HUES6 (cell line): ENCODE data around the gene MICB.
"Not testable (repeated sequence)": the region's sequence is repeated elsewhere in the genome, so short reads cannot be mapped to it uniquely, and the experiment has no call there.

Experiments
- H3K27ac ChIP-seq: 2 replicates; pipeline ENCODE4 v1.7.0; 2013; ENCODE audit warnings: low read depth, mild to moderate bottlenecking, low read length, inconsistent platforms
- H3K27me3 ChIP-seq: 2 replicates; pipeline ENCODE4 v1.6.1; 2013; ENCODE audit warnings: low read length; ENCODE audit not compliant: control insufficient read depth, insufficient read depth
- H3K36me3 ChIP-seq: 2 replicates; pipeline ENCODE4 v1.6.1; 2013; ENCODE audit warnings: low read length; ENCODE audit not compliant: control insufficient read depth, insufficient read depth
- H3K4me1 ChIP-seq: 2 replicates; pipeline ENCODE4 v1.6.1; 2013; ENCODE audit warnings: low read length; ENCODE audit not compliant: control insufficient read depth, insufficient read depth
- H3K4me3 ChIP-seq: 2 replicates; pipeline ENCODE4 v1.5.1; 2013; ENCODE audit warnings: low read depth, low read length
- H3K9ac ChIP-seq: one replicate; pipeline ENCODE4 v1.6.1; 2013; ENCODE audit warnings: mild to moderate bottlenecking, low read length
- H3K9me3 ChIP-seq: 2 replicates; pipeline ENCODE4 v1.6.1; 2013; ENCODE audit warnings: low read depth, low read length; ENCODE audit not compliant: control insufficient read depth, insufficient read depth

MICB gene

DNA sequence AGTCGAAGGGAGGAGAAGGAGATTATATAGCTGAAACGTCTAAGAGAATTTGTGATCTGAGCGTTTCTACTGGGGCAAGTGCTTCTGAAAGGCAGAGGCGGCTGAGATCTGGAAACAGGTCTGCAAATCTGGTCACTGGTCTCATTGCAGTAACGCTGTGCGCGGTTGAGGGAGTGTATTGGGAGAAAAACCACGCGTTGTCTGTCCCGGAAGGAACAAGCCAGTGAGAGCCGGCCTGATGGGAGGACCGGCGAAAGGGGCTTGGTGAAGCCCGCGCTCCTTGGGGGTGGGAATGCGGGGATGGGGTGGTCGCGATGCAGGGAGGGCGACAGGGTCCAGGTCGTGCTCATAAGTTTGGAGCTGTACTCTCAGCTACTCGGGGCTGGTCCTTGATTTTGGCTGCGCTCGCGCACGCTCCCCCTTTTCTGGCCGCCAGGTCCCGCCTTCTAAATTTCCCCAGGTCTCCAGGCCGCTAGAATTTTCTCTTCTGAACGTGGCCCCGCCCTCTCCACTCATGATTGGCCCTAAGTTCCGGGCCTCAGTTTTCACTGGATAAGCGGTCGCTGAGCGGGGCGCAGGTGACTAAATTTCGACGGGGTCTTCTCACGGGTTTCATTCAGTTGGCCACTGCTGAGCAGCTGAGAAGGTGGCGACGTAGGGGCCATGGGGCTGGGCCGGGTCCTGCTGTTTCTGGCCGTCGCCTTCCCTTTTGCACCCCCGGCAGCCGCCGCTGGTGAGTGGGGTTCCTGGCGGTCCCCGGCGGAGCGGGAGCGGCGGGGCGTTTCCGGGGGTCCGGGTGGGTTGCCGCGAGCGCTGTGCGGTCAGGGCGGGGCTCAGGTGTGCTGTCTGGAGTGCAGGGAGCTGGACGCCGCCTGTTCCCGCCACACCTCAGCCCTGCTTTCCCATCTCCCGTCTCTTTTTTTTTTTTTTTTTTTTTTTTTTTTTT, at the start of gene MICB:
MICB (plus strand) TSS at position 615 of the 946 bp plus-strand sequence; CDS start at position 664, 49 bp downstream.
- H3K9ac ChIP-seq: peak within 1 kb of the TSS; percentile 50
- H3K4me1 ChIP-seq: peaks cover 16% of the 10 kb centered on the region
- H3K27ac ChIP-seq: no peak within 1 kb of the TSS
- H3K36me3 ChIP-seq: no peaks in the 10 kb centered on the region
- H3K4me3 ChIP-seq: peak within 1 kb of the TSS; percentile 74
- no peaks in the 10 kb centered on the region for H3K9me3 ChIP-seq
- H3K27me3 ChIP-seq: peaks cover 43% of the 10 kb centered on the region

DNA sequence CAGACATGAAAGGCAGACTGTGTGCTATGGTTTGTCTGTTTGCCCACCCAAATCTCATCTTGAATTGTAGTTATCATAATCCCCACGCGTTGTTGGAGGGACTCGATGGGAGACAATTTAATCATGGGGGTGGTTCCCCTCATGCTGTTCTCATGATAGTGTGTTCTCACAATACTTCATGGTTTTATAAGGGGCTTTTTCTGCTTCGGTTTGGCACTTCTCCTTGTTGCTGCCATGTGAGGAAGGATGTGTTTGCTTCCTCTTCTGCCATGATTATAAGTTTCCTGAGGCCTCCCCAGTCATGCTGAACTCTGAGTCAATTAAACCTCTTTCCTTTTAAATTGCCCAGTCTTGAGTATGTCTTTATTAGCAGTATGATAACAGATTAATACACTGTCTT, 47.2 kb upstream of the MICB start:
- peaks cover 7% of the 10 kb centered on the region; the same call in 1 of the 2 replicates for H3K27me3 ChIP-seq

DNA sequence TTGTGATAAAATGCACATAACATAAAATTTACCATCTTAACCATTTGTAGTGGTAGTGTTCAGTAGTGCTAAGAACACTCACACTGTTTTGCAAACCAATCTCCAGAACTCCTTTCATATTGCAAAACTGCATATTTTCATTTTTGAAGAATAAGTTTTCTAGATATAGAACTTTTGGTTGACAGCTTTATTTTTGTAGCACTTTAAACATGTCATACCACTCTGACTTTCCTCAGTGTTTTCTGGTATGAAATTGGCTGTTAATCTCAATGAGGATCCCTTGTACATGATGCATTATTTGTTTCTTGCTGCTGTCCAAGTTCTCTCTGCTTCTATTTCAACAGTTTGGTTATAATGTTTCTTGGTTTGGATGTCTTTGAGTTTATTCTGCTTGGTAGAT, 45.1 kb upstream of the MICB start:
- Histone ChIP-seq H3K9ac (no peak overlapping the region), H3K36me3 (no peaks in the 10 kb centered on the region), H3K9me3 (no peaks in the 10 kb centered on the region), H3K4me3 (no peak overlapping the region), H3K27me3 (peaks cover 7% of the 10 kb centered on the region; the same call in 1 of the 2 replicates), H3K27ac (no peak overlapping the region), H3K4me1 (no peaks in the 10 kb centered on the region)

More for the DNA sequence above, 47.2 kb upstream of the MICB start:
- Histone ChIP-seq H3K4me3 (no peak overlapping the region), H3K27ac (no peak overlapping the region), H3K9me3 (no peaks in the 10 kb centered on the region), H3K9ac (no peak overlapping the region), H3K36me3 (no peaks in the 10 kb centered on the region), H3K4me1 (no peaks in the 10 kb centered on the region)

DNA sequence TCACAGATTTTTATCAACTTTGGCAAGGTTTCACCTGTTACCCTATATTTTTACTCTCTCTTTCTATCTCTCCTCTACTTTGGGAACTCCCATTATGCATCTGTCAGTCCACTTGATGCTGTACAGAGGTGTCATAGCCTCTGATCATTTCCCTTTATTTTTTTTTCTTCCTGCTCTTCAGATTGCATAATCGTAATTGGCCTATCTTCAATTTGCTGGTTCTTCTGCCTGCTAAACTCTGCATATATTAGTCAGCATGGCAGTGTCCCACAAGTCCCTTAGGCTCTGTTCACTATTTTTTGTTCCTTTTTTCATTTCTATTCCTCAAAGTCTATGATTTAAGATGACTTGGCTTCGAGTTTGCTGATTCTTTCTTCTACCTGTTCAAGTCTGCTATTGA, 44.7 kb upstream of the MICB start:
- no peaks in the 10 kb centered on the region for H3K36me3 ChIP-seq
- H3K27me3 ChIP-seq: peaks cover 7% of the 10 kb centered on the region; the same call in 1 of the 2 replicates
- H3K9me3 ChIP-seq: no peaks in the 10 kb centered on the region
- H3K27ac ChIP-seq: no peak overlapping the region
- H3K4me1 ChIP-seq: no peaks in the 10 kb centered on the region
- H3K9ac ChIP-seq: no peak overlapping the region
- no peak overlapping the region for H3K4me3 ChIP-seq

DNA sequence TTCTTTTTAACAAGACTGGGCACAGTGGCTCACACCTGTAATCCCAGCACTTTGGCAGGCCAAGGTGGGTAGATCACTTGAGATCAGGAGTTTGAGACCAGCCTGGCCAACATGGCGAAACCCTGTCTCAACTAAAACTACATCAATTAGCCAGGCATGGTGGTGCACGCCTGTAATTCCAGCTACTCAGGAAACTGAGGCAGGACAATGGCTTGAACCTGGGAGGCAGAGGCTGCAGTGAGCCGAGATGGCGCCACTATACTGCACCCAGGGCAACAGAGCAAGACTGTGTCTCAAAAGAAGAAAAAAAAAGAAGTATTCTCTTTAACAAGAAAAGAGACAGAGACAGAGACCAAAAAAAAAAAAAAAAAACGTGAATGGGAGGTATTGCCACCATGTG, 38.1 kb upstream of the MICB start:
- not testable (repeated sequence) for H3K4me1 ChIP-seq, H3K4me3 ChIP-seq, H3K9ac ChIP-seq, H3K36me3 ChIP-seq, H3K9me3 ChIP-seq, H3K27ac ChIP-seq
- H3K27me3 ChIP-seq: peaks cover 19% of the 10 kb centered on the region

DNA sequence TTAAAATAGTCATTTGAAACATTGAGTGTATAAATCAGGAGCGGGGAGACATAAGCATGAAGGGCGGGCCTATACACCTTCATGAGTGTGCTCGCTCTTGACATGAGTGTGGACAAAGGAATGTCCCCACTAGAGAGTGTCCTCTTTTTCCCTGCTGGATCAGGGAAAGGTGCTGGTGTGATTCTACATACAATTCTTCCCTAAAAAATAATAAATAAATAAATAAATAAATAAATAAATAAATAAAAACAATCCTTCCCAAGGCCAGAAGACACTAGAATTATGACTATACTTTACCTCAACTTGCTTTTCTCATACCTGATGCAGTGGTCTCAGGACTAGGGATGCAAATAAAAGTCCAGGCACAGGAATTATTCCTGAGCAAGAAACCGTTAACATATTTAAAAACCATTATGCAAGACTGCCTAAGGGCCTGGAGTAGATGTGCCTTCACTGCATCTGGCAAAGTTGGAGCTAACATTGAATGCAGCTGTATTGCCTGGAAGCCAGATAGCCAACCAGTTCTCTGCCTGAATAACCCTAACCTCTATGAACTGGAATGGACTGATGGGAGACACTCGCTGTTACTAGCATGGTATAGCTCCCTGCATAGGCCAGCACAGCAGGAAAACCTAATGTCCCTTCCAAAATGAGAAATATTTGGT, 37.5 kb upstream of the MICB start:
- Histone ChIP-seq H3K4me1 (peaks cover 7% of the 10 kb centered on the region), H3K27me3 (peaks cover 19% of the 10 kb centered on the region), H3K36me3 (no peaks in the 10 kb centered on the region), H3K27ac (no peak overlapping the region), H3K9ac (no peak overlapping the region), H3K9me3 (no peaks in the 10 kb centered on the region), H3K4me3 (no peak overlapping the region)

DNA sequence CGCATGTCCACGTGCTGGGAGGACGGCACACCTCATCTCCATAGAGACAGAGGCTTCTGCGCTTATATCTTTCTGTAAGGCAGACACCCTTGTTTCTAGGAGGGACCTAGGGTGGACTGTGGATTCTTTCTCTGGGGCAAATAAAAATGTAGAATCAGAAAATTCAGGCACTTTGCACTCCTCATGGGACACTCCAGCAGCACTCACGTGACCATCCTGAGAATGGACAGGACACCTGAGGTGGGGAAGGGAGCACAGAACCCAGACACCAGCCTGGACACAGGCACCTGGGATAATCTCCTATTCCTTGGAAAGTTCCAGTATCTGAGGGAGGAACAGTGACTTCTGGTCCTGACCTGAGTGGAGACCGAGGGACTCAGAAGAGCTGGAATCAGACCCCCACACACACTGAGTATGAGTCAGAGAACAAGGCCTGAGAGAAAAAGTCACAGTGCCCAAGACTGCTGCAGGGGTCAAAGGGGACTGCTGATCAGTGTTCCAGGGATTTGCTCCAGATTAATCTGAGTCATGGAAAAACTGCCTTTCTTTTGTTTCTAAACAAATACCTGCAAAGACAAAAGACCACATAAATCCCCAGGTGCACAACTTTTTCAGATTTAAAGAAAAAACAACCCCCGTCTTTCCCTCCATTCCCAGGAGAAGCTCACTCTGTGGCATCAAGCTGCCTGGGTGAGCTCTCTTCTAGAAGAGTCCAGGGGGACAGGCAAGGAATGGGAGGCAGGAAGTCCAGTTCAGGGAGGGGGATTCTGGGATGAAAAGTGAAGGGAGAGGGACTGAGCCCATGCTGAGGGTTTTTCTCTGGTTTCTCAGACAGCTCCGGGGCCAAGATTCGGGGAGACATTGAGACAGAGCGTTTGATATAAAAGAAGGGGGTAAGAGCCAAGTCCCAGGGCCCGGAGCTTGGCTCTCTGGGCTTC, 35.6 kb upstream of the MICB start:
- Histone ChIP-seq H3K36me3 (no peaks in the 10 kb centered on the region), H3K27ac (no peak overlapping the region), H3K9ac (peak overlapping the region; percentile 10), H3K27me3 (peaks cover 19% of the 10 kb centered on the region), H3K9me3 (no peaks in the 10 kb centered on the region), H3K4me1 (peaks cover 7% of the 10 kb centered on the region), H3K4me3 (peak overlapping the region; percentile 53; the same call in 1 of the 2 replicates)

DNA sequence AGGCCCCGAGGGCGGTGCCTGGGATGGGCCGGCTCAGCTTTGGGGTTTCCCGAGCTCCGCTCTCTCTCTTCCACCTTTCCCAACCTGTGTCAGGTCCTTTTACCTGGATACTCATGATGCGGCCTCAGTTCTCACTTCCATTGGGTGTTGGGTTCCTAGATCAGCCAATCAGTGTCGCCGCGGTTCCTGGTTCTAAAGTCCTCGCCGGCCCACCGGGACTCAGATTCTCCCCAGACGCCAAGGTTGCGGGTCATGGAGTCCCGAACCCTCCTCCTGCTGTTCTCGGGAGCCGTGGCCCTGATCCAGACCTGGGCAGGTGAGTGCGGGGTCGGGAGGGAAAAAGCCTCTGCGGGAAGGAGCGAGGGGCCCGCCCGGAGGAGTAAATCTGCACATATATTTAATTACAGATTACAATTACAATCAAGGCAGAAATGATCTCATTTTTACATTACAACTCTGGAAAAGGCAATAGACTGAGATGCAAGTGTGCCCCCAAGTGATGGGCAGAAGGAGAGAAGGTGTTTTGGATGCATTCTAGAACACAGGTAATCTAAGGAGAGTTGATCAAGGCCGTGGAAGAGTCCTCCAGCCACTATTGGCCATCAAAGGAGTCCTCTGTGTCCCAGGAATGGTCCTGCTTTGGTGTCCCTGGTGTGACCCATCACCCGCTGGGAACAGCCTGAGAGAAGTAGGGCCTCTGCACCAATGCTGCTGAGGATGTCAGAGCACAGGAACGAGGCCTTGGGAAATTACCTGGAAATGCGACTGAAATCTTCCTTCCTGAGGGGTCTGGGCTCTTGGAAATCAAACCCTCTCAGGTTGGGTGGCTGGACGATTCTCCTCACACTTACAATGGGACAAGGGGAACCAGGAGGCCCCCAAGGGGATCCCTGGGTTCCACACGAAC, 34.7 kb upstream of the MICB start:
- Histone ChIP-seq H3K9ac (no peak overlapping the region), H3K36me3 (no peaks in the 10 kb centered on the region), H3K4me1 (peaks cover 7% of the 10 kb centered on the region), H3K9me3 (no peaks in the 10 kb centered on the region), H3K27me3 (peaks cover 19% of the 10 kb centered on the region), H3K27ac (no peak overlapping the region), H3K4me3 (peak overlapping the region; percentile 53)

DNA sequence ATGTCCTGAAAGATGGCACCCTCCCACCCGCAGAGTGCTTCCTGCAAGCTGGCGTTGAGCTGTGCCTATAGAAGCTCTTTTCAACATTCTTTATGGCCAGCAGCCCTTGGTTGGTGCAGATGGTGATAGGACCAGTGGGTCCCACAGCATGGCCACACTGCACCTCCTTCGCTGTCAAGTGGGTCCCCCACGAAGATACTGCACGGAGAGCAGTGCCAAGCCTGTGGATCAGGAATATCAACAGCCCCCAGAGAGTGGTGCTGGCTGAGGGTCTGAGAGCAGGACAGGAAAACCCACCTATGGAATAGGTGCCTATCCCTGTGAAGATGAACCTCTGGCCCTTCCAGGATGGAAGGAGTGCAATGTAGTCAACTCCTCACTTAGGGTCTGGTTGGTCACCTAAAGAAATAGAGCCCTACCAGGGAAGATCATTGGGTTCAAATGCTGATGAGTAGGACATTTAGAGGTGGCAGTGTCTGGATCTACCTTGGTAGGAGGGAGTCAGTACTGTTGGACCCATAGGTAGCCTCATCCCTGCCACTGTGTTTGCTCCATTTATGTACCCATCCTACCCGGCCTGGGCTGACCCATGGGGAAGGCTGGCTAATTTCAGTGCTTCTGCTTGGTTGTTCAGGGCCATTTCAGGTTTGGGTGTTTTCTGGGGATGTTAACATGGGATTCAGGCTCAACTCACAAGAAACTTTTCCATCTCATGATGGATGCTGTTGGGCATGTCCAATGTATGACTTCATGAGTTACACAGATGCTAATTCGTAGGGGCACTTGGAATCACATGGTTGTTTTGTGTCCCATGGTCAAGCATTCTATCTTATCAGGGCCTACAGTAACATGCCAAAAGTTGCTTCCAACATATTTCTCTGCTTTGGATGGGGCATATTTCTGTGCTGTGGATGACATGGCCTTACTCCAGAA, 33.4 kb upstream of the MICB start:
- no peaks in the 10 kb centered on the region for H3K9me3 ChIP-seq
- peaks cover 7% of the 10 kb centered on the region for H3K4me1 ChIP-seq
- H3K4me3 ChIP-seq: no peak overlapping the region
- no peak overlapping the region for H3K9ac ChIP-seq
- H3K36me3 ChIP-seq: no peaks in the 10 kb centered on the region
- peaks cover 24% of the 10 kb centered on the region for H3K27me3 ChIP-seq
- H3K27ac ChIP-seq: no peak overlapping the region
